Effector CD8-positive, alpha-beta T cell (primary cell): ENCODE measurements around the gene UBASH3B.

Source experiments
- DNase-seq: peaks from one replicate; lab custom pipeline; 2025; lab: John Stamatoyannopoulos, UW

UBASH3B gene

GRCh38 chr11:122784325-122784955 lies 128.9 kb downstream of the UBASH3B start:
- no peak for DNase-seq

- no peak for DNase-seq
Measured at GRCh38 chr11:122785031-122785541, 129.6 kb downstream of the UBASH3B start.

GRCh38 chr11:122786896-122787295 lies 131.4 kb downstream of the UBASH3B start:
- no peak for DNase-seq

GRCh38 chr11:122788781-122789535 lies 133.4 kb downstream of the UBASH3B start:
- DNase-seq = no peak

- DNase-seq = no peak
Measured at GRCh38 chr11:122789907-122790306, 134.4 kb downstream of the UBASH3B start.

GRCh38 chr11:122791411-122791810 lies 135.9 kb downstream of the UBASH3B start:
- no peak for DNase-seq

- no peak for DNase-seq
Measured at GRCh38 chr11:122791836-122792235, 136.3 kb downstream of the UBASH3B start.

- no peak for DNase-seq
Measured at GRCh38 chr11:122793515-122793914, 138.0 kb downstream of the UBASH3B start.

- no peak for DNase-seq
Measured at GRCh38 chr11:122795307-122795706, 139.8 kb downstream of the UBASH3B start.

GRCh38 chr11:122796128-122796717 lies 140.7 kb downstream of the UBASH3B start:
- DNase-seq = peak; percentile 53

- DNase-seq = no peak
Measured at GRCh38 chr11:122797651-122798050, 142.1 kb downstream of the UBASH3B start.

GRCh38 chr11:122799406-122800105 lies 144.0 kb downstream of the UBASH3B start:
- no peak for DNase-seq

- DNase-seq = no peak
Measured at GRCh38 chr11:122802876-122803275, 147.4 kb downstream of the UBASH3B start.

- no peak for DNase-seq
Measured at GRCh38 chr11:122803306-122803705, 147.8 kb downstream of the UBASH3B start.

GRCh38 chr11:122803716-122804115 lies 148.2 kb downstream of the UBASH3B start:
- no peak for DNase-seq

- no peak for DNase-seq
Measured at GRCh38 chr11:122804161-122804560, 148.6 kb downstream of the UBASH3B start.

GRCh38 chr11:122804796-122805195 lies 149.3 kb downstream of the UBASH3B start:
- no peak for DNase-seq

GRCh38 chr11:122807731-122808477 lies 152.4 kb downstream of the UBASH3B start:
- DNase-seq = no peak

GRCh38 chr11:122808478-122808869 lies 153.0 kb downstream of the UBASH3B start:
- DNase-seq = no peak

- no peak for DNase-seq
Measured at GRCh38 chr11:122809866-122810265, 154.3 kb downstream of the UBASH3B start.

GRCh38 chr11:122811721-122812120 lies 156.2 kb downstream of the UBASH3B start:
- no peak for DNase-seq

GRCh38 chr11:122812638-122813037 lies 157.1 kb downstream of the UBASH3B start:
- no peak for DNase-seq
